HCT116 (cell line): Measurements from ENCODE around the gene MCAT. TPM values are rescaled to one million over a fixed set of nuclear protein-coding genes. Genes with fewer than 3 reads are reported as not detected.

Experiments
- ATAC-seq: fragments of 200-7000 bp; cut with Tn5 transposase; 2 replicates; pipeline ENCODE4 v1.9.1; 2020; ENCODE audit warnings: mild to moderate bottlenecking, moderate library complexity
- BruUV-seq: library from RNA; stranded (reverse); fragments of 400-500 nt; replicated peaks from 2 replicates; lab custom pipeline; 2021; lab: Mats Ljungman, UMichigan
- CTCF ChIA-PET: fragments of 300-600 bp; sonication (Branson Sonifier 250); formaldehyde crosslinking; loops from one replicate; lab custom pipeline; 2021; ENCODE audit warnings: antibody characterized with exemption; lab: Charles Lee
- POLR2A ChIA-PET: fragments of 300-600, 350-600 bp; sonication (Branson Sonifier 250); formaldehyde crosslinking; loops from one replicate; lab custom pipeline; 2021; ENCODE audit warnings: antibody characterized with exemption; lab: Charles Lee
- RAD21 ChIA-PET, 2 experiments: fragments of 300-600 bp; sonication (Branson Sonifier 250); formaldehyde crosslinking; loops; one replicate each; lab custom pipeline; 2023; ENCODE audit warnings: low total read pairs in 2 of 2; ENCODE audit not compliant: uncharacterized antibody in 2 of 2, unreplicated experiment in 2 of 2, low non-redundant PET in 1 of 2; lab: Charles Lee
- DNase-seq: peaks from one replicate; pipeline ENCODE4 v3.0.0-alpha.2; 2010; ENCODE audit warnings: low read depth, low spot score
- H2AFZ ChIP-seq: fragments of 200-600 bp; shearing (Covaris generic), sonication (generic); 2 replicates; pipeline ENCODE4 v1.6.1; 2017; ENCODE audit warnings: low read depth, mixed run types, mixed read lengths, antibody characterized with exemption, low read length; ENCODE audit not compliant: poor library complexity, severe bottlenecking
- H3K27ac ChIP-seq: 2 replicates; pipeline ENCODE4 v1.5.1; 2012; ENCODE audit warnings: low read depth, low read length
- H3K27me3 ChIP-seq: fragments of 200-600 bp; sonication (generic); 2 replicates; pipeline ENCODE4 v1.6.1; 2016; ENCODE audit warnings: mixed run types, low read length, mixed read lengths; ENCODE audit not compliant: insufficient read depth
- H3K36me3 ChIP-seq, 2 experiments: fragments of 200-500 bp in 1 of 2; fragments of 200-600 bp in 1 of 2; sonication (Bioruptor generic) in 1 of 2; sonication (generic) in 1 of 2; 2 replicates each; pipeline versions ENCODE4 v1.5.1 to v1.6.1; 2014 to 2016; ENCODE audit warnings: low read length in 2 of 2, inconsistent platforms in 1 of 2, mixed read lengths in 1 of 2, mixed run types in 1 of 2; ENCODE audit not compliant: insufficient read depth in 2 of 2, control insufficient read depth in 1 of 2
- H3K4me1 ChIP-seq, 2 experiments: fragments of 200-600 bp in 1 of 2; sonication (generic) in 1 of 2; 2 replicates each; pipeline versions ENCODE4 v1.5.1 to v1.6.1; 2012 to 2017; ENCODE audit warnings: low read length in 2 of 2, inconsistent platforms in 1 of 2, mild to moderate bottlenecking in 1 of 2, mixed read lengths in 1 of 2, mixed run types in 1 of 2, moderate library complexity in 1 of 2; ENCODE audit not compliant: insufficient read depth in 2 of 2, control insufficient read depth in 1 of 2
- H3K4me2 ChIP-seq: fragments of 200-600 bp; sonication (generic); 2 replicates; pipeline ENCODE4 v1.6.1; 2017; ENCODE audit warnings: mixed run types, low read length, mixed read lengths
- H3K4me3 ChIP-seq, 2 experiments: fragments of 200-600 bp in 1 of 2; sonication (generic) in 1 of 2; replicated peaks in 1 of 2; 2 replicates each; pipeline ENCODE4 v1.5.1; 2011 to 2016; ENCODE audit warnings: low read length in 2 of 2, control low read depth in 1 of 2, low read depth in 1 of 2, mild to moderate bottlenecking in 1 of 2, mixed read lengths in 1 of 2, mixed run types in 1 of 2
- H3K79me2 ChIP-seq: fragments of 200-600 bp; sonication (generic); 2 replicates; pipeline ENCODE4 v1.6.1; 2017; ENCODE audit warnings: mild to moderate bottlenecking, mixed run types, low read length, moderate library complexity, mixed read lengths; ENCODE audit not compliant: insufficient read depth
- H3K9ac ChIP-seq: fragments of 200-600 bp; sonication (generic); 2 replicates; pipeline ENCODE4 v1.6.1; 2016; ENCODE audit warnings: low read length, mixed read lengths
- H3K9me2 ChIP-seq: fragments of 200-600 bp; sonication (generic), shearing (Covaris generic); 2 replicates; pipeline ENCODE4 v1.6.1; 2017; ENCODE audit warnings: mixed run types, mild to moderate bottlenecking, moderate library complexity; ENCODE audit not compliant: insufficient read depth
- H3K9me3 ChIP-seq, 2 experiments: fragments of 200-500 bp in 1 of 2; fragments of 200-600 bp in 1 of 2; sonication (Bioruptor generic) in 1 of 2; sonication (generic) in 1 of 2; 2 replicates each; pipeline ENCODE4 v1.6.1; 2014 to 2017; ENCODE audit warnings: low read length in 2 of 2, mixed read lengths in 2 of 2, inconsistent platforms in 1 of 2, low read depth in 1 of 2, mild to moderate bottlenecking in 1 of 2, mixed run types in 1 of 2, moderate library complexity in 1 of 2; ENCODE audit not compliant: control insufficient read depth in 1 of 2, insufficient read depth in 1 of 2
- H4K20me1 ChIP-seq: fragments of 200-600 bp; sonication (generic), shearing (Covaris generic); 2 replicates; pipeline ENCODE4 v1.6.1; 2017; ENCODE audit warnings: mixed run types, mild to moderate bottlenecking, moderate library complexity; ENCODE audit not compliant: insufficient read depth
- CEBPB ChIP-seq: IDR thresholded peaks from 2 replicates; pipeline ENCODE4 v1.6.1; 2012; ENCODE audit warnings: low read depth
- EGR1 ChIP-seq: IDR thresholded peaks from 2 replicates; pipeline ENCODE4 v1.6.1; 2012; ENCODE audit warnings: low read depth
- ELF1 ChIP-seq: IDR thresholded peaks from 2 replicates; pipeline ENCODE4 v1.6.1; 2012; ENCODE audit warnings: low read depth, borderline replicate concordance
- EZH2 ChIP-seq: fragments of 200-600 bp; sonication (generic); IDR thresholded peaks from 2 replicates; pipeline ENCODE4 v1.6.1; 2017; ENCODE audit warnings: antibody characterized with exemption, mixed run types
- FOSL1 ChIP-seq: IDR thresholded peaks from 2 replicates; pipeline ENCODE4 v1.6.1; 2012; ENCODE audit warnings: low read depth
- JUND ChIP-seq: IDR thresholded peaks from 2 replicates; pipeline ENCODE4 v1.6.1; 2012
- POLR2A ChIP-seq: IDR thresholded peaks from 2 replicates; pipeline ENCODE4 v1.7.0; 2011; ENCODE audit warnings: borderline replicate concordance; ENCODE audit not compliant: insufficient read depth, insufficient read length; ENCODE audit errors: extremely low read depth
- POLR2AphosphoS5 ChIP-seq: IDR thresholded peaks from 2 replicates; pipeline ENCODE4 v1.6.1; 2011; ENCODE audit warnings: mild to moderate bottlenecking, low read depth, low read length, moderate library complexity
- RAD21 ChIP-seq: IDR thresholded peaks from 2 replicates; pipeline ENCODE4 v1.6.1; 2012; ENCODE audit warnings: low read depth, mild to moderate bottlenecking
- SIN3A ChIP-seq: IDR thresholded peaks from 2 replicates; pipeline ENCODE4 v1.6.1; 2012; ENCODE audit warnings: low read depth
- SRF ChIP-seq: IDR thresholded peaks from 2 replicates; pipeline ENCODE4 v1.6.1; 2012; ENCODE audit warnings: low read depth
- TCF7L2 ChIP-seq: IDR thresholded peaks from 2 replicates; pipeline ENCODE4 v1.7.0; 2011; ENCODE audit warnings: borderline replicate concordance, inconsistent platforms; ENCODE audit not compliant: insufficient read depth, insufficient read length; ENCODE audit errors: extremely low read depth
- YY1 ChIP-seq: IDR thresholded peaks from 2 replicates; pipeline ENCODE4 v1.6.1; 2011; ENCODE audit warnings: low read length, low read depth, moderate library complexity, mild to moderate bottlenecking; ENCODE audit not compliant: insufficient replicate concordance; ENCODE audit errors: extremely low read depth
- ZFX ChIP-seq: fragments of 450-650 bp; IDR thresholded peaks from 2 replicates; pipeline ENCODE4 v1.6.1; 2017
- ZNF274 ChIP-seq: fragments of 200-500 bp; sonication (Bioruptor generic); IDR thresholded peaks from 2 replicates; pipeline ENCODE4 v1.6.1; 2014; ENCODE audit warnings: mild to moderate bottlenecking, low read depth, low read length, inconsistent platforms
- intact Hi-C: fragments of 100-400 bp; cut with micrococcal nuclease; formaldehyde crosslinking; loops from 2 replicates; pipeline ENCODE4 v1.10.0; 2022
- total RNA-seq: library from RNA; stranded (reverse); gene quantifications from one replicate; pipeline ENCODE4 v1.2.1, GENCODE V29; 2021; ENCODE audit not compliant: unreplicated experiment
- TF ChIP-seq, protein P1 (sequence below): IDR thresholded peaks from 2 replicates; pipeline ENCODE4 v1.6.1; 2012; ENCODE audit warnings: low read depth
- TF ChIP-seq, protein P2 (sequence below): IDR thresholded peaks from 2 replicates; pipeline ENCODE4 v1.6.1; 2012
- TF ChIP-seq, protein P3 (sequence below): IDR thresholded peaks from 2 replicates; pipeline ENCODE4 v1.6.1; 2011; ENCODE audit warnings: mild to moderate bottlenecking, low read length, moderate library complexity; ENCODE audit not compliant: insufficient replicate concordance; ENCODE audit errors: extremely low read depth
- TF ChIP-seq, protein P4 (sequence below): IDR thresholded peaks from 2 replicates; pipeline ENCODE4 v1.6.1; 2012

MCAT gene
- total RNA-seq, 1 experiment from 2014 or later: 34.8 TPM

DNA sequence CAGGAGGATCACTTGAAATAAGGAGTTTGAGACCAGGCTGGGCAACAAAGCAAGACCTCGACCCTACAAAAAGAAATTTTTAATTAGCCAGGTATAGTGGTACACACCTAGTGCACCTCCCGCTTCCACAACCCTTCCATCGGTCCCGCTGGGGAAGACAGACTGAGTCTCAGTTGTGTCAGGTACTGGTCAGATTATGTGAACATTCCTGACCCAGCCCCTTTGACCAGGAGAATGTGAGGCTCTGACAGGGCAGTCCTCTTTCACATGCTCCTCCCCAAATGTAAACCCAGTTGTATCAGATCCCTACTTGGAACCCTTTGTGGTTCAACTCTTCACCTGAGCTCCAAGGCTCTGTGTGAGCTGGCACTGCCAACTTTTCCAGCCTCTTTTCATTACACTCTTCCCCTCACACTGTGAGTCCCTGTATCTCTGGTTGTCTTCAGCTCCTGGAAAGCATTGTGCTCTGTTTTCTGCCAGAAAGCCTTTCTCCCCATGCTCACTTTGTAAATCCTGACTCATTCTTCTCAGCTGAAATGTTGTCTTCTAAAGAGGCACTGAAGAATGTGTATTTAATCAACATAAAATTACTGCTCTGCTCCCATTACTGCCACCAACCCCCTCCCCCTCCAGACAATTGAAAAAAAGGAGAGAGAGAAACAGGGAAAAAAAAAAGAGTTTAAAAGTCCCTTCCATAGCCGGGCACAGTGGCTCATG is 45.8 kb upstream of the MCAT start:
- no TSS peak for BruUV-seq
- Histone ChIP-seq H3K9ac (no peak overlapping the region), H3K4me2 (peak overlapping the region; percentile 93; the same call in 1 of the 2 replicates), H3K27ac (no peak overlapping the region), H3K79me2 (peaks cover 27% of the 10 kb centered on the region), H3K9me2 (no peaks in the 10 kb centered on the region), H3K9me3 (no peaks in the 10 kb centered on the region), H2AFZ (no peak overlapping the region), H3K4me3 (no peak overlapping the region), H3K4me1 (peaks cover 9 to 32% of the 10 kb centered on the region in 2 experiments; a peak in 3 of 4 replicates), H3K27me3 (no peaks in the 10 kb centered on the region), H4K20me1 (no peaks in the 10 kb centered on the region), H3K36me3 (no peaks in the 10 kb centered on the region)
- POLR2A ChIA-PET: no interaction called here
- TF ChIP-seq SRF (no peak), SIN3A (no peak), POLR2AphosphoS5 (no peak), FOSL1 (no peak), CEBPB (no peak), EGR1 (no peak), YY1 (no peak), RAD21 (no peak), POLR2A (no peak), EZH2 (no peak), JUND (no peak), ZNF274 (no peak), TCF7L2 (no peak), ELF1 (no peak), ZFX (no peak)
- TF ChIP-seq, protein P1, sequence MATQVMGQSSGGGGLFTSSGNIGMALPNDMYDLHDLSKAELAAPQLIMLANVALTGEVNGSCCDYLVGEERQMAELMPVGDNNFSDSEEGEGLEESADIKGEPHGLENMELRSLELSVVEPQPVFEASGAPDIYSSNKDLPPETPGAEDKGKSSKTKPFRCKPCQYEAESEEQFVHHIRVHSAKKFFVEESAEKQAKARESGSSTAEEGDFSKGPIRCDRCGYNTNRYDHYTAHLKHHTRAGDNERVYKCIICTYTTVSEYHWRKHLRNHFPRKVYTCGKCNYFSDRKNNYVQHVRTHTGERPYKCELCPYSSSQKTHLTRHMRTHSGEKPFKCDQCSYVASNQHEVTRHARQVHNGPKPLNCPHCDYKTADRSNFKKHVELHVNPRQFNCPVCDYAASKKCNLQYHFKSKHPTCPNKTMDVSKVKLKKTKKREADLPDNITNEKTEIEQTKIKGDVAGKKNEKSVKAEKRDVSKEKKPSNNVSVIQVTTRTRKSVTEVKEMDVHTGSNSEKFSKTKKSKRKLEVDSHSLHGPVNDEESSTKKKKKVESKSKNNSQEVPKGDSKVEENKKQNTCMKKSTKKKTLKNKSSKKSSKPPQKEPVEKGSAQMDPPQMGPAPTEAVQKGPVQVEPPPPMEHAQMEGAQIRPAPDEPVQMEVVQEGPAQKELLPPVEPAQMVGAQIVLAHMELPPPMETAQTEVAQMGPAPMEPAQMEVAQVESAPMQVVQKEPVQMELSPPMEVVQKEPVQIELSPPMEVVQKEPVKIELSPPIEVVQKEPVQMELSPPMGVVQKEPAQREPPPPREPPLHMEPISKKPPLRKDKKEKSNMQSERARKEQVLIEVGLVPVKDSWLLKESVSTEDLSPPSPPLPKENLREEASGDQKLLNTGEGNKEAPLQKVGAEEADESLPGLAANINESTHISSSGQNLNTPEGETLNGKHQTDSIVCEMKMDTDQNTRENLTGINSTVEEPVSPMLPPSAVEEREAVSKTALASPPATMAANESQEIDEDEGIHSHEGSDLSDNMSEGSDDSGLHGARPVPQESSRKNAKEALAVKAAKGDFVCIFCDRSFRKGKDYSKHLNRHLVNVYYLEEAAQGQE: no peak
- TF ChIP-seq, protein P2, sequence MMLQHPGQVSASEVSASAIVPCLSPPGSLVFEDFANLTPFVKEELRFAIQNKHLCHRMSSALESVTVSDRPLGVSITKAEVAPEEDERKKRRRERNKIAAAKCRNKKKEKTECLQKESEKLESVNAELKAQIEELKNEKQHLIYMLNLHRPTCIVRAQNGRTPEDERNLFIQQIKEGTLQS: no peak
- TF ChIP-seq, protein P3, sequence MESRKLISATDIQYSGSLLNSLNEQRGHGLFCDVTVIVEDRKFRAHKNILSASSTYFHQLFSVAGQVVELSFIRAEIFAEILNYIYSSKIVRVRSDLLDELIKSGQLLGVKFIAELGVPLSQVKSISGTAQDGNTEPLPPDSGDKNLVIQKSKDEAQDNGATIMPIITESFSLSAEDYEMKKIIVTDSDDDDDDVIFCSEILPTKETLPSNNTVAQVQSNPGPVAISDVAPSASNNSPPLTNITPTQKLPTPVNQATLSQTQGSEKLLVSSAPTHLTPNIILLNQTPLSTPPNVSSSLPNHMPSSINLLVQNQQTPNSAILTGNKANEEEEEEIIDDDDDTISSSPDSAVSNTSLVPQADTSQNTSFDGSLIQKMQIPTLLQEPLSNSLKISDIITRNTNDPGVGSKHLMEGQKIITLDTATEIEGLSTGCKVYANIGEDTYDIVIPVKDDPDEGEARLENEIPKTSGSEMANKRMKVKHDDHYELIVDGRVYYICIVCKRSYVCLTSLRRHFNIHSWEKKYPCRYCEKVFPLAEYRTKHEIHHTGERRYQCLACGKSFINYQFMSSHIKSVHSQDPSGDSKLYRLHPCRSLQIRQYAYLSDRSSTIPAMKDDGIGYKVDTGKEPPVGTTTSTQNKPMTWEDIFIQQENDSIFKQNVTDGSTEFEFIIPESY: no peak
- TF ChIP-seq, protein P4, sequence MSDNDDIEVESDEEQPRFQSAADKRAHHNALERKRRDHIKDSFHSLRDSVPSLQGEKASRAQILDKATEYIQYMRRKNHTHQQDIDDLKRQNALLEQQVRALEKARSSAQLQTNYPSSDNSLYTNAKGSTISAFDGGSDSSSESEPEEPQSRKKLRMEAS: no peak
- DNase-seq (no peak), ATAC-seq (no peak)
- CTCF ChIA-PET: no interaction called here
- RAD21 ChIA-PET: no interaction called here
- intact Hi-C loops: no loop called here
